Measurements from ENCODE around the gene PDGFC. TPM values are rescaled to one million over a fixed set of nuclear protein-coding genes. Genes with fewer than 3 reads are reported as not detected.

PDGFC gene
- total and polyA plus RNA-seq, 2 of the 13 experiments (the other 11 are each of a cell fraction or from before 2014, with no cell fraction given): 4.6 to 9.1 TPM

GRCh38 chr4:156798438-156798837, 173.2 kb downstream of the PDGFC start:
- WGBS (ENCODE audit: low lambda C conversion rate): 82% methylated on average over 1 of the region's 1 CpG
- ATAC-seq: no peak
- no peaks in the 10 kb centered on the region for H3K36me3 ChIP-seq (replicated peaks in 1 of 2; ENCODE audit: control insufficient read depth in 1 of 2, insufficient read depth in 2 of 2, low read length in 2 of 2)
- no peak overlapping the region for H3K4me2 ChIP-seq (ENCODE audit: low read depth, low read length)
- BruUV-seq (replicated peaks): no TSS peak
- DNase-seq (ENCODE audit: low spot score): no peak
- CTCF ChIA-PET (ENCODE audit: low intra/inter-chr PET ratio, low total read pairs): no interaction called here
- no peak overlapping the region for H2AFZ ChIP-seq (ENCODE audit: low read length)
- no peak overlapping the region for H3K27ac ChIP-seq (ENCODE audit: extremely low read length, insufficient read depth, low read length)
- no peaks in the 10 kb centered on the region for H3K9me3 ChIP-seq (ENCODE audit: low read length)
- H3K4me3 ChIP-seq (replicated peaks in 1 of 3; ENCODE audit: insufficient read depth in 1 of 3, low read depth in 2 of 3, low read length in 3 of 3): no peak overlapping the region
- POLR2A ChIA-PET: no interaction called here
- H4K20me1 ChIP-seq (ENCODE audit: insufficient read depth, low read length): no peaks in the 10 kb centered on the region
- TF ChIP-seq ZNF790 (CRISPR knock-in tag; IDR thresholded peaks at IDR 0.05; ENCODE audit: borderline replicate concordance) (no peak), GPN1 (CRISPR knock-in tag; IDR thresholded peaks at IDR 0.05; ENCODE audit: borderline replicate concordance) (no peak), ZNF34 (CRISPR knock-in tag; IDR thresholded peaks at IDR 0.05; ENCODE audit: borderline replicate concordance) (no peak), ZNF282 (IDR thresholded peaks at IDR 0.05; ENCODE audit: partially characterized antibody) (no peak), ZNF672 (CRISPR knock-in tag; IDR thresholded peaks at IDR 0.05) (no peak), ZBTB7B (CRISPR knock-in tag; IDR thresholded peaks at IDR 0.05) (no peak), ZNF432 (CRISPR knock-in tag; IDR thresholded peaks at IDR 0.05; ENCODE audit: borderline replicate concordance) (no peak), ZNF780A (CRISPR knock-in tag; IDR thresholded peaks at IDR 0.05) (no peak), ARNT2 (CRISPR knock-in tag; IDR thresholded peaks at IDR 0.05; ENCODE audit: low read depth) (no peak), ZNF841 (CRISPR knock-in tag; IDR thresholded peaks at IDR 0.05; ENCODE audit: borderline replicate concordance) (no peak), GRHL1 (CRISPR knock-in tag; conservative IDR thresholded peaks at IDR 0.05) (no peak), HHEX (CRISPR knock-in tag; IDR thresholded peaks at IDR 0.05) (no peak), ZBTB21 (CRISPR knock-in tag; IDR thresholded peaks at IDR 0.05) (no peak), POLR2AphosphoS5 (IDR thresholded peaks at IDR 0.05; ENCODE audit: low read depth, low read length) (no peak), ZNF761 (CRISPR knock-in tag; conservative IDR thresholded peaks at IDR 0.05) (no peak), MTERF4 (CRISPR knock-in tag; IDR thresholded peaks at IDR 0.05) (no peak), ETV5 (CRISPR knock-in tag; IDR thresholded peaks at IDR 0.05; ENCODE audit: borderline replicate concordance) (no peak), POLR2A (IDR thresholded peaks at IDR 0.05; ENCODE audit: insufficient read depth in 1 of 2, low read depth in 2 of 2, low read length in 2 of 2) (no peak)
- FAIRE-seq: no peak
- no peaks in the 10 kb centered on the region; the same call in 1 of the 2 replicates for H3K4me1 ChIP-seq (ENCODE audit: insufficient read depth, low read length)
- in situ Hi-C loops (cut with HindIII; ENCODE audit: extremely low pct_ligation_motif_present, low pct_unique_long_range_greater_than_20kb) (no loop called here), intact Hi-C loops (cut with micrococcal nuclease; ENCODE audit: unreplicated experiment) (no loop called here)
- H3K27me3 ChIP-seq (ENCODE audit: control insufficient read depth in 1 of 2, insufficient read depth in 2 of 2, low read length in 2 of 2): no peaks in the 10 kb centered on the region
- H3K79me2 ChIP-seq (ENCODE audit: insufficient read depth, low read length): no peaks in the 10 kb centered on the region
- no peak overlapping the region for H3K9ac ChIP-seq (ENCODE audit: insufficient read depth, low read depth, low read length)

All from HepG2 (cell line).